ENCODE data around the gene FTHL17.

Gene FTHL17

GRCh38 chrX:31098079-31098478 lies 26.2 kb upstream of the FTHL17 start:
- TF ChIP-seq, protein P1, sequence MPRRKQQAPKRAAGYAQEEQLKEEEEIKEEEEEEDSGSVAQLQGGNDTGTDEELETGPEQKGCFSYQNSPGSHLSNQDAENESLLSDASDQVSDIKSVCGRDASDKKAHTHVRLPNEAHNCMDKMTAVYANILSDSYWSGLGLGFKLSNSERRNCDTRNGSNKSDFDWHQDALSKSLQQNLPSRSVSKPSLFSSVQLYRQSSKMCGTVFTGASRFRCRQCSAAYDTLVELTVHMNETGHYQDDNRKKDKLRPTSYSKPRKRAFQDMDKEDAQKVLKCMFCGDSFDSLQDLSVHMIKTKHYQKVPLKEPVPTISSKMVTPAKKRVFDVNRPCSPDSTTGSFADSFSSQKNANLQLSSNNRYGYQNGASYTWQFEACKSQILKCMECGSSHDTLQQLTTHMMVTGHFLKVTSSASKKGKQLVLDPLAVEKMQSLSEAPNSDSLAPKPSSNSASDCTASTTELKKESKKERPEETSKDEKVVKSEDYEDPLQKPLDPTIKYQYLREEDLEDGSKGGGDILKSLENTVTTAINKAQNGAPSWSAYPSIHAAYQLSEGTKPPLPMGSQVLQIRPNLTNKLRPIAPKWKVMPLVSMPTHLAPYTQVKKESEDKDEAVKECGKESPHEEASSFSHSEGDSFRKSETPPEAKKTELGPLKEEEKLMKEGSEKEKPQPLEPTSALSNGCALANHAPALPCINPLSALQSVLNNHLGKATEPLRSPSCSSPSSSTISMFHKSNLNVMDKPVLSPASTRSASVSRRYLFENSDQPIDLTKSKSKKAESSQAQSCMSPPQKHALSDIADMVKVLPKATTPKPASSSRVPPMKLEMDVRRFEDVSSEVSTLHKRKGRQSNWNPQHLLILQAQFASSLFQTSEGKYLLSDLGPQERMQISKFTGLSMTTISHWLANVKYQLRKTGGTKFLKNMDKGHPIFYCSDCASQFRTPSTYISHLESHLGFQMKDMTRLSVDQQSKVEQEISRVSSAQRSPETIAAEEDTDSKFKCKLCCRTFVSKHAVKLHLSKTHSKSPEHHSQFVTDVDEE (CRISPR knock-in tag; IDR thresholded peaks at IDR 0.05): no peak
- TF ChIP-seq ZNF70 (CRISPR knock-in tag; IDR thresholded peaks at IDR 0.05): no peak
- no peak for TF ChIP-seq PPARA (CRISPR knock-in tag; IDR thresholded peaks at IDR 0.05; ENCODE audit: borderline replicate concordance)
- no peak for TF ChIP-seq BACH2 (CRISPR knock-in tag; IDR thresholded peaks at IDR 0.05; ENCODE audit: borderline replicate concordance)
- no peak for TF ChIP-seq ISL1 (CRISPR knock-in tag; IDR thresholded peaks at IDR 0.05)
- TF ChIP-seq SNAI2 (CRISPR knock-in tag; IDR thresholded peaks at IDR 0.05): no peak
- no peak for TF ChIP-seq ZC3H10 (CRISPR knock-in tag; IDR thresholded peaks at IDR 0.05)
- TF ChIP-seq PATZ1 (CRISPR knock-in tag; IDR thresholded peaks at IDR 0.05; ENCODE audit: borderline replicate concordance): no peak
- no peak for TF ChIP-seq TCF4 (CRISPR knock-in tag; IDR thresholded peaks at IDR 0.05; ENCODE audit: borderline replicate concordance)
- TF ChIP-seq, protein P2, sequence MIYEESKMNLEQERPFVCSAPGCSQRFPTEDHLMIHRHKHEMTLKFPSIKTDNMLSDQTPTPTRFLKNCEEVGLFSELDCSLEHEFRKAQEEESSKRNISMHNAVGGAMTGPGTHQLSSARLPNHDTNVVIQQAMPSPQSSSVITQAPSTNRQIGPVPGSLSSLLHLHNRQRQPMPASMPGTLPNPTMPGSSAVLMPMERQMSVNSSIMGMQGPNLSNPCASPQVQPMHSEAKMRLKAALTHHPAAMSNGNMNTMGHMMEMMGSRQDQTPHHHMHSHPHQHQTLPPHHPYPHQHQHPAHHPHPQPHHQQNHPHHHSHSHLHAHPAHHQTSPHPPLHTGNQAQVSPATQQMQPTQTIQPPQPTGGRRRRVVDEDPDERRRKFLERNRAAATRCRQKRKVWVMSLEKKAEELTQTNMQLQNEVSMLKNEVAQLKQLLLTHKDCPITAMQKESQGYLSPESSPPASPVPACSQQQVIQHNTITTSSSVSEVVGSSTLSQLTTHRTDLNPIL (CRISPR knock-in tag; IDR thresholded peaks at IDR 0.05; ENCODE audit: low read depth): no peak

DNA sequence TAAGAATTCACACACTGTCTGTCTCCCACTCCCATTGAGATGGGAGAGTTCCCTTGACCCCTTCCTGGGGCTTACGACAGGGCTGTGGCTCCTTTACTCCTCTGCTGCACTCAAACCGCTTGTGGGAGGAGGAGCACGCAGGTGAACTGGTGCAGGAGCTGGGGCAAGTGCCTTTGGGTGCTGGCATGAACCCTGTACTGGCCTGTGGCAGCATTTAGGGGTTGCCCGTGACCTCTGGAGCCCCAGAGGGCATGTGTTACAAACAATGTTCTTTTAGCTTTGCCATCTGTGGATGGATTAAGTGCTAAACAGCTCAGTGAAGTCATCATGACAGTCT lies 21.8 kb upstream of the FTHL17 start:
- no peak for ATAC-seq
- no peak for TF ChIP-seq CSDC2 (CRISPR knock-in tag; IDR thresholded peaks at IDR 0.05)
- no peak for TF ChIP-seq TCF4 (CRISPR knock-in tag; IDR thresholded peaks at IDR 0.05; ENCODE audit: borderline replicate concordance)
- TF ChIP-seq OSR1 (CRISPR knock-in tag; IDR thresholded peaks at IDR 0.05): no peak
- TF ChIP-seq TOX (CRISPR knock-in tag; IDR thresholded peaks at IDR 0.05; ENCODE audit: borderline replicate concordance): no peak
- no peak for TF ChIP-seq ARNTL (CRISPR knock-in tag; IDR thresholded peaks at IDR 0.05; ENCODE audit: borderline replicate concordance, low read depth)
- no peak for TF ChIP-seq RARB (CRISPR knock-in tag; IDR thresholded peaks at IDR 0.05)
- no peak for TF ChIP-seq PATZ1 (CRISPR knock-in tag; IDR thresholded peaks at IDR 0.05; ENCODE audit: borderline replicate concordance)
- no peak for TF ChIP-seq GLIS3 (CRISPR knock-in tag; IDR thresholded peaks at IDR 0.05)
- TF ChIP-seq, protein P1 (CRISPR knock-in tag; IDR thresholded peaks at IDR 0.05): no peak
- TF ChIP-seq PPARA (CRISPR knock-in tag; IDR thresholded peaks at IDR 0.05; ENCODE audit: borderline replicate concordance): no peak
- no peak for TF ChIP-seq ZC3H10 (CRISPR knock-in tag; IDR thresholded peaks at IDR 0.05)
- no peak for TF ChIP-seq ZNF70 (CRISPR knock-in tag; IDR thresholded peaks at IDR 0.05)
- TF ChIP-seq ISL1 (CRISPR knock-in tag; IDR thresholded peaks at IDR 0.05): no peak
- no peak for TF ChIP-seq ZFP3 (CRISPR knock-in tag; IDR thresholded peaks at IDR 0.05)
- no peak for TF ChIP-seq ZNF565 (CRISPR knock-in tag; conservative IDR thresholded peaks at IDR 0.05; ENCODE audit: low read depth)
- TF ChIP-seq BACH2 (CRISPR knock-in tag; IDR thresholded peaks at IDR 0.05; ENCODE audit: borderline replicate concordance): no peak
- TF ChIP-seq SNAI2 (CRISPR knock-in tag; IDR thresholded peaks at IDR 0.05): no peak
- TF ChIP-seq, protein P2 (CRISPR knock-in tag; IDR thresholded peaks at IDR 0.05; ENCODE audit: low read depth): no peak
- TF ChIP-seq, protein P3, sequence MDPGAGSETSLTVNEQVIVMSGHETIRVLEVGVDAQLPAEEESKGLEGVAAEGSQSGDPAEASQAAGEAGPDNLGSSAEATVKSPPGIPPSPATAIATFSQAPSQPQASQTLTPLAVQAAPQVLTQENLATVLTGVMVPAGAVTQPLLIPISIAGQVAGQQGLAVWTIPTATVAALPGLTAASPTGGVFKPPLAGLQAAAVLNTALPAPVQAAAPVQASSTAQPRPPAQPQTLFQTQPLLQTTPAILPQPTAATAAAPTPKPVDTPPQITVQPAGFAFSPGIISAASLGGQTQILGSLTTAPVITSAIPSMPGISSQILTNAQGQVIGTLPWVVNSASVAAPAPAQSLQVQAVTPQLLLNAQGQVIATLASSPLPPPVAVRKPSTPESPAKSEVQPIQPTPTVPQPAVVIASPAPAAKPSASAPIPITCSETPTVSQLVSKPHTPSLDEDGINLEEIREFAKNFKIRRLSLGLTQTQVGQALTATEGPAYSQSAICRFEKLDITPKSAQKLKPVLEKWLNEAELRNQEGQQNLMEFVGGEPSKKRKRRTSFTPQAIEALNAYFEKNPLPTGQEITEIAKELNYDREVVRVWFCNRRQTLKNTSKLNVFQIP (CRISPR knock-in tag; IDR thresholded peaks at IDR 0.05; ENCODE audit: borderline replicate concordance, low read depth): no peak
- no peak for TF ChIP-seq ESRRG (CRISPR knock-in tag; IDR thresholded peaks at IDR 0.05)

More at GRCh38 chrX:31098079-31098478, 26.2 kb upstream of the FTHL17 start:
- ATAC-seq: no peak

Measured in SK-N-SH treated with all-trans-retinoic acid at 6 μM for 48 hours (cell line).